GM18867 (cell line): ENCODE results near the gene DNASE1L2.
"Not testable (repeated sequence)": the region's sequence is repeated elsewhere in the genome, so short reads cannot be mapped to it uniquely, and the experiment has no call there.

Source experiments
- ATAC-seq: cut with Tn5 transposase; IDR thresholded peaks from one replicate; pipeline ENCODE4 v1.9.1; 2021; ENCODE audit warnings: mild to moderate bottlenecking, moderate library complexity; ENCODE audit not compliant: unreplicated experiment

Gene DNASE1L2

DNA sequence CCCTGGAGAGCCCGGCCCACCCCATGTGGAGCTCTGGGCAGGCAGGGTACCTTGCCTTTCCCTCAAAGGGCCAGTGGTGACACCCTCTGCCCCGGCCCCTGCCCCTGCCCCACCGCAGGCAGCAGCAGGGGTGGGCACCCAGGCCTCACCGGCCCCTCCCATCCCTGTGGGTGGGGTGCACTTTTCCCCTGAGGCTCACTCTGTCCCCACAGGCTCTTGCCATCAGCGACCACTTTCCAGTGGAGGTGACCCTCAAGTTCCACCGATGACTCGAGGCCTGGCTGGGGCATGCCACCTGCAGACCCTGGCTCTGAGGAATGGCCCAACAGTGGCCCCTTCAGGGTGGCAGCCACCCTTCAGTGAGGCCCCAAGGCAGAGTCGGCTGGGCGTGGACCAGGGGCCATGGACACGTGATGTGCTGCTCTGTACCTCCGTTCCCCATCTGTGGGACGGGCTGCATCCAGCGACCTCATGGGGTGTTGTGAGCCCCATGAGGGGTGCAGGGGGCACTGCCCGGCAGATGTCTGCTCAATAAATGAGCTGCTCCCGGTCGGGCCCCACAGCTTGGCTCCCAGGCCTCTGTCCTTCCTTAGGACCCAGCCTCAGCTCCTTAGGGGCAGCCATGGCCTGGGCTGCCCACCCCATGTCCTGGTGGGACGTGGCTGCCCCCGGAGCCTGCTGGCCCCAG, 2.0 kb downstream of the DNASE1L2 start:
- no peak for ATAC-seq

DNA sequence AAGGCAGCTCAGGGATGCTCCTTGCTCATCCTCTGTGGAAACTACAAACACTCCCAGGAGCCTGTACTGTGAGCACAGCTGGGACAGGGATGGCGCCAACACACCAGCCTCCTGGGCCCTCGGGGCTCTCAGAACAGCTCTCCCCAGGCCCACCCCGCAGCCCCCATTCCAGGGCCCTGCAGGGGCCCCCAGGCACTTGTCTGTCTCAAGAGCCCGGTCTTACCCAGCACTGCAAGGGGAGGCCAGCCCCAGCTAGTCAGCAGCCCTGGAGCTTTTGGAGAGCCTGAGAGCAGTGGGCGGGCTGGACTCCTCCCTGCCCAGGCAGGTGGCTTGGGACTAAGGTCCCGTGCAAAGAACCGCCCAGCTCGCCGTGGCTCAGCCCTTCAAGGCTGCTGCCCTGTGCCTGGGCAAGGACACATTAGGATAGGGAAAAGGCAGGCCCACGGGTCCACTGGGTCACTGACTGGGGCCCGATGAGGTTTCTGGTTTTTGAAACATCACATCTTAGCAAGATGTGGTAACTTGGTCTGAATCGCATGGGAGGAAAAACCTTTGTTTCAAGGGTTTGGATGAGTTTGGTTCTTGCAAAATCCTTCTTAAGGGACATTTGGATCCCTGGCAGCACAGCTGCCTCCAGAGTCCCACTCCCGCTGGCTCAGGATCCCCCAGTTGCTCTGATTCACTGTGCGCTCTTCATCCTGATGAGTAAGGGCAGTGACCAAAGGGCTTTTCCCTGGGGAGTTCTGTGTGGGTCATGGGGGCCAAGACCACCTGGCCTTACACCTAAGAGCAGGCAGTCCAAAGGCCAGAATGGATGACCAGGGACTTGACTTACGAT, 2.8 kb downstream of the DNASE1L2 start:
- no peak for ATAC-seq

GRCh38 chr16:2240331-2240730, 4.1 kb downstream of the DNASE1L2 start:
- ATAC-seq = not testable (repeated sequence)

- ATAC-seq = no peak
Observed at GRCh38 chr16:2242598-2242997, 6.4 kb downstream of the DNASE1L2 start.

DNA sequence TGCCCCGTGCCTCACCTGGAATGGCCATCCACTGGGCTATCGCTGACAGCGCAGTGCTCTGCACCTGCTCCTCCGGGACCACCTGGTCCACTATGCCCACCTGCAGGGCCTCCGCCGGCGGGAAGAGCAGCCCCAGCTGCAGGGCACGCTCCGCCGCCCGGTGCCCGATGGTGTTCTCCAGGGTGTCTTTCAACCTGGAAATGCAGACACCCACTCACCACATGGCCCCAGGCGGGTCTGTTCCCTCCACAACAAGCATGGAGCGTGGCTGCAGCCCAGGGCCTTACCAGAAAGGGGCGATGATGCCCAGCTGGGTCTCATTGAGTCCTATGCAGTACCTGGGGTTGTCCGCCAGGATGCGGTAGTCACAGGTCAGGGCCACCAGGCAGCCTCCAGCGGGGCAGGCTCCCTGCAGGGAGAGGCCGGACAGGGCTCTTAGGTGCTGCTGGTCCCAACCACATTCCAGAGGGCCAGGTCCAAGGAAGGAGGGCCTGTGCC, 6.8 kb downstream of the DNASE1L2 start:
- ATAC-seq = no peak

DNA sequence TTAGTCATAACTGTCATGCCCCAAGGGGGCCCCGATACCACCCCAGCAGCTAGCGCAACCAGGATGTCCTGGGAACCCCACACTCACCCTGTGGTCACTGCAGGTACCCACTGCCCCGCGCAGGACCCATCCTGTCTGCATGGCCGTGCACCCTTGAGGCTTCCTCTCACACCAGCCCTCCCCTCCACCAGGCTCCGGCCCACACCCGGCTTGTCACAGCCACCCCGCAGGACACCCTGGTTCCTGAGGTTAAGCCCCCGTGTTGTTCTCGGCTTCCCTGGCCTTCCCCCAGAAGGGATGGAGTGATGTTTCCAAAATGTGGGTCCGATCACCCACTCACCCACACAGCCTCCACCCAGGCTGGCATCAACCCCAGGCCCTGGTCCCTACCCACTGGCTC, 7.5 kb downstream of the DNASE1L2 start:
- ATAC-seq = no peak

GRCh38 chr16:2244301-2244700, 8.1 kb downstream of the DNASE1L2 start:
- no peak for ATAC-seq

GRCh38 chr16:2244926-2245795, 8.9 kb downstream of the DNASE1L2 start:
- ATAC-seq = no peak

DNA sequence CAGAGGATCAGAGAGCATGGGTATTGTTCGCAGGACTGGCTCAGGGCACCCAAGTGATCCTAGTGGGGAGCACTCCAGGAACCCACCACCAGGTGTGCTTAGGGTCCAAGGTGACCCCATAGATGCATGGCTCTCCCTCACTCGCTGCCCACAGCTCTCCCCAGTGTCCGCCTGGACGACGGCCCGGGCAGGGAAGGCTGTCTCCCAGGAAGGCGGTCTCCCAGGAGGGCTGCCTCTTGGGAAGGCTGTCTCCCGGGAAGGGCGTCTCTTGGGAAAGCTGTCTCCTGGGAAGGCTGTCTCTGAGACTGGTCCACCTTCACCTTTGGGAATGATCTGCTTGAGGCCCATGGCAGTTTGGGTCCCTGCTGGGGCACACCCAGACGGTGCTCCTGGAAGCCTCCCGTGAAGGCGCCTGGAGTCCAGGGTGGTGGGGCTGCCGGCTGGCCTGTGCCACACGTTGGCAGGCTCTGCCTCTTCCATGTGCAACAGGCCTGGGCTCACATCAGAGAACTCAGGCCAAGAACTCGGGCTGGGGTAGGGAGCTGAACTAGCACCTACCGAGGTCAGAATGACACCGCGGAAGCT, 10.1 kb downstream of the DNASE1L2 start:
- no peak for ATAC-seq

- ATAC-seq = no peak
Observed at GRCh38 chr16:2250652-2251295, 14.5 kb downstream of the DNASE1L2 start.

DNA sequence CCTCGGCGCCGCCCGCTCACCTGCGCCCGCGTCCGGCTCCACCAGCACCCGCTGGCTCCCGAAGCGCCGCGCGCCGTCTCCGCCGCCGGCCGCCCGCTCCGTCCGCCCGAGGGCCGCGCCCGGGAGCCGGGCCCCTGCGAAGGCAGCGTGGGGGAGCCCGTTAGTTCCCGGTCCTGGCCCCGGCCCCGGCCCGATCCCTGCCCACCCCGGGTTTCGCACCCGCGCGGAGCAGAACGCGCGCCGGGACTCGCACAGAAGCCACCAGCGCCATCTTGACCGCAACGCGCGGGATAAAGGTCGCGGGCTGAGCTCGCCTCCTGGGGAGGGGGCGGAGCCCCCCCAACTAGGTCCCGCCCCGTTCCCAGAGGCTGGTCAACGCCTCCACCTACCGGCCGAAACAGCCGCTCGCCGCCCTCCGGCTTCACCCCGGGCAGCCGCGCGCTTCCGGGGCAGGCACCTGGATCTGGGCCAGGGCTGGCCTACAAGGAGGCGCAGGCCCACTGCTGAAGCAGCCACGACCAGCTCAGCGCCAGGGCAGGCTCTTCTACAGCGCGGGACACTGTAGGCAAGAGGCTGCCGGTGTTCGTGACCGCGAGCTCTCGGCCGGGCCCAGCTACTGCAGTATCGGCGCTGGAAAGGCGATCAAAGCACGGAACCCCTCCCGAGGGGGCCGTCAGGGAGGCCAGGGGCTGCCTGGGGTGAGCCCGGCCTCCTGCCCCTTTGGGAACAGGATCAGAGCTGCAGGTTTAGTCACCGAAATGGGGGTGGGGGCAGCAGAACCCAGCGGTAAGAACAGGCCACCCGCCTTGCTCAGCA, 15.3 kb downstream of the DNASE1L2 start, which contains the start of gene ECI1:
TSS of gene ECI1 (minus strand) at position 292 of the 816 bp plus-strand sequence. CDS start at position 271, 21 bp downstream.
- peak; percentile 91 for ATAC-seq

DNA sequence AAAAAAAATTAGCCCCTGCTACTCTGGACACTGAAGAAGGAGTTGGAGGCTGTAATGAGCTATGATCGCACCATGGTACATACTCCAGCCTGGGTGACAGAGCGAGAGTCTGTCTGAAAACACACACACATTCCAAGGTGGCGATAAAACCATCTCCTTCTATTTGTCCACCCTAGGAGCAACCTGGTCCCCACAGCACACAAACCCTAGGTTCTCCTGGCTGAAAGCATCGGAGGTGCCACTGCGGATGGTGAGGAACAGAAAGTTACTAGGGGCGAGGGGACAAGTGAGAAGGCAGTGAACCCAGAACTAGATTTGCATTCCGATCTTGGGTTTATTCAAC, 16.5 kb downstream of the DNASE1L2 start:
- ATAC-seq = no peak

DNA sequence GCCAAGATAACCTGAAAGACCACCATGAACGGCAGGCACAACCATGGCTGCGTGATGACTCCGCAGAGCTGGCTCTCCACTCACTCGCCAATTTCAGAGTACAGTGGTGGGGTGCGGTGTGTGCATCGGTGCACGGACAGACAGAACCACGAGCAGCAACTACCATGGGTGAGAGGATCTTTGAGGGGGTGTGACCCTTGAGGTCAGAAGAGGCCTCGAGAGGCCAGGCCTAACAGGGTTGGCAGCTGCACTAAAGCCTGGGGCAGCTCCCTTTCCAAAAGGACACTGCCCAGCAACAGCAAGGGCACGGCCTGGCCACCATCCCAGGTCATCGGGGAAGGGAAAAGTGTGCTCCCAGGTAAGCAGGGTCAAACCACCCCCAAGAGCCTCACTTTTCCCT, 17.0 kb downstream of the DNASE1L2 start:
- no peak for ATAC-seq

GRCh38 chr16:2256531-2257140, 20.4 kb downstream of the DNASE1L2 start:
- ATAC-seq = no peak

DNA sequence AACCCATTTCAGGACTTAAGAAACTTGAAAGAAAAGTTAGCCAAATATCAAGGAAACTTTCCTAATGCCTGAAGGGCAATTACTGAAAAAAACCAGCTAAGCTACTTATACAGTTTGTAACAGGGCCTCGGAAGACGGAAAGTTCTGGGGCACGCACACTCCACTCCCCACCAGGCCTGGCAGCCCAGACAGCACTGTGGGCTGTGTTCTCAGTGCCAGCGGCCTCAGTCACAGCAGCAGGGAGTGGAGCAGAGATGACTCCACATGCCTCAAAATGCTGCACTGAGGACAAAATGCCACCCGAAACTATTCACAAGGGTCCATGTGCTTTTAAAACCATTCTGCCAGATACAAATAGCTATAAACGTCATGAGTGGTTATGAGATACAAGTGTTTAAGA, 21.5 kb downstream of the DNASE1L2 start:
- no peak for ATAC-seq

- ATAC-seq = not testable (repeated sequence)
Observed at GRCh38 chr16:2258530-2258929, 22.3 kb downstream of the DNASE1L2 start.

DNA sequence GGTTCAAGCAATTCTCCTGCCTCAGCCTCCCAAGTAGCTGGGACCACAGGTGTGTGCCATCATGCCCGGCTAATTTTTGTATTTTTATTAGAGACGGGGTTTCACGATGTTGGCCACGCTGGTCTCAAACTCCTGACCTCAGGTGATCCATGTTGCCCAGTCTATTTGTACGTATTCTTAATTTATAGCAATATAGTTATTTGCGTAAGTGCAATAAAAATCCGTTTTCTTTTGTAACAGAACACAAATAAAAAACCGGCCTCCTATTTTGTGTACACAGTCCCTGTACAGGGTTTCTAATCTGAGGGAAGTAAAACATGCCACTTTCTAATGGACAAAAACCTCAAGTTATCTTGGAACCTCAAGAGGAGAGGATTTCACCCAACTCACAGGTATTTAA, 24.0 kb downstream of the DNASE1L2 start:
- ATAC-seq = no peak

DNA sequence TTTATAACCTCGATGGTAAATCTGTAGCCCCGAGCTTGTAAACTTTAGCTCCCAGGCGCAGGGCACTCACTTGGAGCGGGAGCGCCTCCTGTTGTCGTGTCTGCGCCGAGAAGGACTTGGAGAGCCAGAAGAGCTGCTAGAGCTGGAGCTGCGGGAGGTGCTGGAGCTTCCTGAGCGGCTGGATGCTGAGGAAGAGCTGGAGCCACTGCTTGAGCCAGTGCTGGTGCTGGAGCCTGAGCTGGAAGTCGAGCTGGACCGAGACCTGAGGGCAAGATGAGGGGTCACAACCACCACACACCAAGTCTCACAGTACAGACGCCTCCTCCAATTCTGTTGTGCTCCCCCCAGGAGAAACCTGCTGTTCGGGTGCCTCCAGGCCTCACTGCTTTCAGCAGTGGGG, 26.8 kb downstream of the DNASE1L2 start:
- not testable (repeated sequence) for ATAC-seq

DNA sequence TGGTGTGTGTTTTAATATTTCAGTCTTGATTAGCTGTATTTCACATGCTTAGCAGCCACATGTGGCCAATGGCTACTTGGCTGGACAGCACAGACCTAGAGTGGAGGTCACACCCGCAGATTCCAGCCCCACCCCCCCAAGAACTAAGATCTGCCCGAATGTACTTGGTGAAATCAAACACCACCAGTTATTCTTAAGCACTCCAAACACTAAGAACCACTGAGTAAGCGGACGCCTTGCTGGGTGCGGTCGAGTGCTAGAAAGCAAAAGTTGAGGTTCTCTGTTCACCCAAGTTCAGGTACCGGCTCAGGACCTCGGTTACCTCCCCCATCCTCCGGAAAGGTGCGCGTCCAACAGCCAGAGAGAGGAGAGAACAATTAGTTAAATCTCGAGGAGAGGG, 30.6 kb downstream of the DNASE1L2 start:
- ATAC-seq = not testable (repeated sequence)
